ENCODE data around the gene FGD2.

FGD2 gene, protein sequence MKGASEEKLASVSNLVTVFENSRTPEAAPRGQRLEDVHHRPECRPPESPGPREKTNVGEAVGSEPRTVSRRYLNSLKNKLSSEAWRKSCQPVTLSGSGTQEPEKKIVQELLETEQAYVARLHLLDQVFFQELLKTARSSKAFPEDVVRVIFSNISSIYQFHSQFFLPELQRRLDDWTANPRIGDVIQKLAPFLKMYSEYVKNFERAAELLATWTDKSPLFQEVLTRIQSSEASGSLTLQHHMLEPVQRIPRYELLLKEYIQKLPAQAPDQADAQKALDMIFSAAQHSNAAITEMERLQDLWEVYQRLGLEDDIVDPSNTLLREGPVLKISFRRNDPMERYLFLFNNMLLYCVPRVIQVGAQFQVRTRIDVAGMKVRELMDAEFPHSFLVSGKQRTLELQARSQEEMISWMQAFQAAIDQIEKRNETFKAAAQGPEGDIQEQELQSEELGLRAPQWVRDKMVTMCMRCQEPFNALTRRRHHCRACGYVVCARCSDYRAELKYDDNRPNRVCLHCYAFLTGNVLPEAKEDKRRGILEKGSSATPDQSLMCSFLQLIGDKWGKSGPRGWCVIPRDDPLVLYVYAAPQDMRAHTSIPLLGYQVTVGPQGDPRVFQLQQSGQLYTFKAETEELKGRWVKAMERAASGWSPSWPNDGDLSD

DNA sequence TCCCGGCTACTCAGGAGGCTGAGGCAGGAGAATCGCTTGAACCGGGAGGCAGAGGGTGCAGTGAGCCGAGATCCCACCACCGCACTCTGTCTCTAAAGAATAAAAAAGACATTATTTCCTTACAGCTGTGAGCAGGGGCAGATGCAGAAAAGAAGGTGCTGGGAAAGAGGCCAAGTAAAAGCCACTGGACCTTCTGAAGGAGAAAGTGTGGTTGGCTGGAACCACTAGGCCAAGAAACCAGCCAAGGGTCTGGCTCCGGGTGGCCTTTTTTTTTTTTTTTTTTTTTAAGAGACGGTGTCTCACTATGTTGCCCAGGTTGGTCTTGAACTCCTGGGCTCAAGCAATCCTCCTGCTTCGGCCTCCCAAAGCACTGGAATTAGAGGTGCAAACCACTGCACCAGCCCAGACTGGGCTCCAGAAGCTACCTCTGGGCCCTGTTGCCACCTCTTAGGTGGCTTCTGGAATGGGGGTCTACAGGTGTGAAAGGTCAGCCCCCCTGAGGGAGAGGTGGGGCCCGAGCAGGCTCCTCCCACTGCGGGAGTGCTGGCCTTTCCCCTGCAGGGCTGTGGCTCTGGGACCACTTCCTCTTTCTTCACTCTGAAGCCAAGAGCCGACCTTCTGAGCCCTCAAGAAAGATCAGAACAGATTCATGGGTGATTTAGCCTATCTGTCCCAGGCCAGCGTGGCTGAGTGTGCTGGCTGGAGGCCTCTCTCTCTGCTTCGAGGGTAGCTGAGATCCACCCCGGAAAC, at the start of gene FGD2:
Gene FGD2, plus strand, starts transcription at position 595 of the 750 bp plus-strand sequence. CDS start 163 bp downstream, outside the sequence.
- Histone ChIP-seq H3K4me3 (no peak within 1 kb of the TSS), H3K36me3 (ENCODE audit: insufficient read depth, low read length) (no peaks in the 10 kb centered on the region), H3K9ac (ENCODE audit: insufficient read length) (no peak within 1 kb of the TSS), H3K27ac (no peak within 1 kb of the TSS), H3K9me3 (ENCODE audit: low read depth, low read length) (no peaks in the 10 kb centered on the region)
- no peak for DNase-seq (ENCODE audit: low read depth, low spot score)
- TF ChIP-seq FOXP2 (optimal IDR thresholded peaks at IDR 0.05; ENCODE audit: control extremely low read depth, extremely low read length, insufficient read depth) (no peak), EZH2 (IDR thresholded peaks at IDR 0.05) (no peak), POLR2AphosphoS5 (IDR thresholded peaks at IDR 0.05; ENCODE audit: borderline replicate concordance, low read depth, low read length) (no peak)

DNA sequence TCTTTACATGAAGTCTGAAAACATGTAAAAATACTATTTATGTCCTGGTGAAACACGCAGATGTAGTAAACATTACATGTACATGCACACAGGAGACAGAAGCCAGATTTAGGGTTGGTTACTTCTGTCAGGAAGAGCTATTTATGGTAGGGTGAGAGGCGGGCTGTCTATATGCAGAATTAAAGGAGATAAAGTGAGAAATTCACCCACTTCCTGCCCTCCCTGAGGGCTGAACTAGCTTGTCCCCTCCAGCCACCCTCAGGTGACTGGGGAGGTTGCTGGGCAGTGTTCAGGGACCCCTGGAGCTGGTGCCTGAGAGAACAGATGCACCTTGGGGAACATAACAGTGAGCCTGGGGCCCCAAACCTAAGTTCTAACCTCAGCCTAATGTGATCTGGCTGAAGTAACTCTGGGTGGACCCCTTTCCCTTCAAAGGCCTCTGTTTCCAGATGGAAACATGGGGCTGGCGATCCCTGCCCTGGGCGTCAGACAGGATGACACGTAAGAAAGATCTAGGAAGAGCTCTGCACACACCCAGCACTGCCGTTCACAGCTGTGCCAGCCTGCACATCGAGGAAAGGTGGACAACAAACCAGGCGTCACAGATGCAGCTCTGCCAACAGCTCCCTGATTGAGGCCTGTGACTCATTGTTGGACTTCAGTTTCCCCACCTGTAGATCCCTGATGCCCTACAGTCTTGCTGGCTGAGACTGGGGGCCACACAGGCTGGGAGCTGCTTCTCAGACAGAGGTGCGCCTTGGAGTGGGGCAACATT, 49.6 kb upstream of the FGD2 start:
- H3K36me3 ChIP-seq (ENCODE audit: insufficient read depth, low read length), result no peaks in the 10 kb centered on the region
- H3K27ac ChIP-seq, result no peak overlapping the region
- H3K9ac ChIP-seq (ENCODE audit: insufficient read length), result no peak overlapping the region
- H3K4me3 ChIP-seq, result no peak overlapping the region
- DNase-seq (ENCODE audit: low read depth, low spot score), result no peak
- TF ChIP-seq POLR2AphosphoS5 (IDR thresholded peaks at IDR 0.05; ENCODE audit: borderline replicate concordance, low read depth, low read length) (no peak), EZH2 (IDR thresholded peaks at IDR 0.05) (no peak), FOXP2 (optimal IDR thresholded peaks at IDR 0.05; ENCODE audit: control extremely low read depth, extremely low read length, insufficient read depth) (no peak)
- no peaks in the 10 kb centered on the region for H3K9me3 ChIP-seq (ENCODE audit: low read depth, low read length)

DNA sequence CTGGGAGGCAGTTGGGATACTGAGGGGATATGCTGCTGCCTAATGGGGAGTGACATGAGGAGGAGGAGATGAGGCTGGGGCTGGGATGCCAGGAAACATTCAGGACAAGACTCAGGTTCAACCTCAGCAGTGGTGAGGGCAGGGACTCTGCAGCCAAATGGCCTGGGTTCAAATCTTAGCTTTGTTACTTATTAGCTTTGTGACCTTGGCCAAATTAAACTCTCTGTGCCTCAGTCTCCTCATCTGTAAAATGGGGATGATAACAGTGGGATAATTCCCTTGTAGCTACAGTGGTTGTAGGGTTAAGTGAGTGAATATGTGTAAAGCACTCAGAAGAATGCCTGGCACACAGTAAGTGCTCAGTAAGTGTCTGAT, 49.0 kb upstream of the FGD2 start:
- no peak overlapping the region for H3K27ac ChIP-seq
- H3K9ac ChIP-seq (ENCODE audit: insufficient read length), result no peak overlapping the region
- no peaks in the 10 kb centered on the region for H3K9me3 ChIP-seq (ENCODE audit: low read depth, low read length)
- no peak overlapping the region for H3K4me3 ChIP-seq
- no peak for DNase-seq (ENCODE audit: low read depth, low spot score)
- H3K36me3 ChIP-seq (ENCODE audit: insufficient read depth, low read length), result no peaks in the 10 kb centered on the region
- TF ChIP-seq EZH2 (IDR thresholded peaks at IDR 0.05) (no peak), POLR2AphosphoS5 (IDR thresholded peaks at IDR 0.05; ENCODE audit: borderline replicate concordance, low read depth, low read length) (no peak), FOXP2 (optimal IDR thresholded peaks at IDR 0.05; ENCODE audit: control extremely low read depth, extremely low read length, insufficient read depth) (no peak)

DNA sequence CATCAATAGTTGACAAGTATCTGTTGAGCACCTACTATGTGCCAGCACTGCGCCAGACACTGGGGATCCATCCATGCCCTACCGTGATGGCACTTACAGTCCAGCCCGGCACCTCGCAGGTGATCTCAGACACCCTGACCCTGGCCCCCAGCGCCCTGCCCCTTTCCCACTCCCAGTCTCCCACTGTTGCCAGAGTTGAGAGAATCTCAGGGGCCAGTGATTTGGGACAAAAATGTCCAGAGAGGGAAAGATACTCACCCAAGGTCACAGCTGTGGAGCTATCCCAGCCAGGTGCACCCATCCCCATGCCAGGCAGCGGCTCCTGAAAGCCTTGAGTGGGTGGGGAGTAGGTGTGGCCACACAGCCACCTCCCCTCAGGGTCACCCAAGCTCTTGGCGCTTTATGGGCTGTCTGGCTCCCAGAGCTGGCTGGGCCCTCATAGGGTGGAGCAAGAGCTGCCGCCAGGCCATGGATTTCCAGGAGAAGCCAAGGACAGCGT, 47.6 kb upstream of the FGD2 start:
- H3K27ac ChIP-seq, result no peak overlapping the region
- TF ChIP-seq FOXP2 (optimal IDR thresholded peaks at IDR 0.05; ENCODE audit: control extremely low read depth, extremely low read length, insufficient read depth) (no peak), EZH2 (IDR thresholded peaks at IDR 0.05) (no peak), POLR2AphosphoS5 (IDR thresholded peaks at IDR 0.05; ENCODE audit: borderline replicate concordance, low read depth, low read length) (no peak)
- no peak for DNase-seq (ENCODE audit: low read depth, low spot score)
- H3K9ac ChIP-seq (ENCODE audit: insufficient read length), result no peak overlapping the region
- H3K4me3 ChIP-seq, result no peak overlapping the region
- no peaks in the 10 kb centered on the region for H3K9me3 ChIP-seq (ENCODE audit: low read depth, low read length)
- H3K36me3 ChIP-seq (ENCODE audit: insufficient read depth, low read length), result no peaks in the 10 kb centered on the region

DNA sequence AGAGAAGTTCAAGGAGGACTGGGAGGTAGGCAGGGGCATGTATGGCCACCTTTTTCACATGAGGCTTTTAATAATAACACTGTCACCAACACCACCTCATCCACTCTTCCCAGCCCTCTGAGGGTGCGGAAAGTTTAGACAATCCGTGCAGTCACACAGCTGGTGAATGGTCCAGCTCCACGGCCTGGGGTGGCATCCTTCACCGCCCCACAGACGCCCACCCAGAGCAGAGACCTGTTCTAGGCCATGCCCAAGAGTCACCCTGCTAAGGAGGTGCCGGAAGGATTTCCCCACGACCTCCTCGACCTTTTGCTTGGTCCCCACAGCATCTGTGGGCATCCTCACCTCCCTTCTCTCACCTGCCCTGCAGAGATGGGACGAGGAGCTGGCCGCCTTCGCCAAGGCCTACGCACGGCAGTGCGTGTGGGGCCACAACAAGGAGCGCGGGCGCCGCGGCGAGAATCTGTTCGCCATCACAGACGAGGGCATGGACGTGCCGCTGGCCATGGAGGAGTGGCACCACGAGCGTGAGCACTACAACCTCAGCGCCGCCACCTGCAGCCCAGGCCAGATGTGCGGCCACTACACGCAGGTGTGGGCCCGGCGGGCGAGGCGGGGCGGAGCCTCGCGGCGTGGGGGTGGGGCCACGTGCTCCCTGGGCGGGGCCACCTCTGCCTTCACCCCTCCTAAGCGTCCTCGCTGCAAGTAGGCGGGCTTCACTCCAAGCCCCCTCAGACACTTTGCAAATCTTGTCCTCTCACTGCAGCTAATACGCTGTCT, 46.5 kb upstream of the FGD2 start:
- DNase-seq (ENCODE audit: low read depth, low spot score), result no peak
- H3K9me3 ChIP-seq (ENCODE audit: low read depth, low read length), result no peaks in the 10 kb centered on the region
- no peak for TF ChIP-seq POLR2AphosphoS5 (IDR thresholded peaks at IDR 0.05; ENCODE audit: borderline replicate concordance, low read depth, low read length)
- TF ChIP-seq FOXP2 (optimal IDR thresholded peaks at IDR 0.05; ENCODE audit: control extremely low read depth, extremely low read length, insufficient read depth), result no peak
- no peak for TF ChIP-seq EZH2 (IDR thresholded peaks at IDR 0.05)
- H3K4me3 ChIP-seq, result no peak overlapping the region
- no peak overlapping the region for H3K9ac ChIP-seq (ENCODE audit: insufficient read length)
- H3K27ac ChIP-seq, result no peak overlapping the region
- H3K36me3 ChIP-seq (ENCODE audit: insufficient read depth, low read length), result no peaks in the 10 kb centered on the region

DNA sequence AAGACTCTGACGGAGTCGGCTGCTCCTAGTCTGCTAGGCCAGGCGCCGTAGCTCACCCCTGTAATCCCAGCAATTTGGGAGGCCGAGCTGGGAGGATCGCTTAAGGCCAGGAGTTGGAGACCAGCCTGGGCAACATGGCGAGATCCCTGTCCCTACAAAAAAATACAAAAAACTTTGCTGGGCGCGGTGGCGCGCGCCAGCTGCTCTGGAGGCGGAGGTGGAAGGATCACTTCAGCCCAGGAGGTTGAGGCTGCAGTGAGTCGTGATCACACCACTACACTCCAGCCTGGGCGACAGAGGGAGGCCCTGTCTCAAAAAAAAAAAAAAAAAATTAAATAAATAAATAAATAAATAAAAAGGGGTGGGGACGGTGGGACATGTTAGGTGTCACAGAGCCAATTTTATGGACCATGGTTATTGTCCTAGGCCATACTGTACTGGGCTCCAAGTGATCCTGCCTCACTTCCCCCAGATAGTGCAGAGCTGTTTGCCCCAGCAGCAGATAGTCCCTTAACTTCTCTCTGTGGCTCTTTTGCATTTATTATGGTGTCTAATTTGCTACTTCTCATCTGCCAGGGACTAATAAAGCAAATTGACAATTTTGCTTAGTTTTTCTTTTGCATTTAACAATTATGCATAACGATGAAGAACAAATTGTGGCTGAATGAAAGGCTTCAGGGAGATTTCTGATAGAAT, 45.8 kb upstream of the FGD2 start:
- Histone ChIP-seq H3K36me3 (ENCODE audit: insufficient read depth, low read length) (no peaks in the 10 kb centered on the region), H3K27ac (peak overlapping the region; percentile 19; the same call in 1 of the 2 replicates), H3K9ac (ENCODE audit: insufficient read length) (no peak overlapping the region), H3K9me3 (ENCODE audit: low read depth, low read length) (no peaks in the 10 kb centered on the region), H3K4me3 (no peak overlapping the region)
- TF ChIP-seq FOXP2 (optimal IDR thresholded peaks at IDR 0.05; ENCODE audit: control extremely low read depth, extremely low read length, insufficient read depth), result no peak
- TF ChIP-seq EZH2 (IDR thresholded peaks at IDR 0.05), result no peak
- no peak for TF ChIP-seq POLR2AphosphoS5 (IDR thresholded peaks at IDR 0.05; ENCODE audit: borderline replicate concordance, low read depth, low read length)
- no peak for DNase-seq (ENCODE audit: low read depth, low spot score)

Data from SK-N-MC (cell line).